Gastrocnemius medialis (tissue), 4 donors: Measurements from ENCODE around the gene DDX28.

Source experiments
- POLR2A ChIP-seq, 2 donors: fragments of 450-650 bp; IDR thresholded peaks; one replicate each; pipeline ENCODE4 v1.6.1; 2017; ENCODE audit warnings: antibody characterized with exemption in 2 of 2, mild to moderate bottlenecking in 2 of 2, moderate library complexity in 2 of 2
- TF ChIP-seq, protein P1 (sequence below), 5 experiments: fragments of 450-650 bp in 3 of 5; fragments of 200-600 bp in 2 of 5; sonication (generic) in 2 of 5; IDR thresholded peaks in 4 of 5; conservative IDR thresholded peaks in 1 of 5; 1 replicate in 4 of 5; 2 replicates in 1 of 5; pipeline ENCODE4 v1.5.1; 2016 to 2019; ENCODE audit warnings: antibody characterized with exemption in 5 of 5, mild to moderate bottlenecking in 3 of 5, moderate library complexity in 3 of 5

- TF ChIP-seq, protein P1, sequence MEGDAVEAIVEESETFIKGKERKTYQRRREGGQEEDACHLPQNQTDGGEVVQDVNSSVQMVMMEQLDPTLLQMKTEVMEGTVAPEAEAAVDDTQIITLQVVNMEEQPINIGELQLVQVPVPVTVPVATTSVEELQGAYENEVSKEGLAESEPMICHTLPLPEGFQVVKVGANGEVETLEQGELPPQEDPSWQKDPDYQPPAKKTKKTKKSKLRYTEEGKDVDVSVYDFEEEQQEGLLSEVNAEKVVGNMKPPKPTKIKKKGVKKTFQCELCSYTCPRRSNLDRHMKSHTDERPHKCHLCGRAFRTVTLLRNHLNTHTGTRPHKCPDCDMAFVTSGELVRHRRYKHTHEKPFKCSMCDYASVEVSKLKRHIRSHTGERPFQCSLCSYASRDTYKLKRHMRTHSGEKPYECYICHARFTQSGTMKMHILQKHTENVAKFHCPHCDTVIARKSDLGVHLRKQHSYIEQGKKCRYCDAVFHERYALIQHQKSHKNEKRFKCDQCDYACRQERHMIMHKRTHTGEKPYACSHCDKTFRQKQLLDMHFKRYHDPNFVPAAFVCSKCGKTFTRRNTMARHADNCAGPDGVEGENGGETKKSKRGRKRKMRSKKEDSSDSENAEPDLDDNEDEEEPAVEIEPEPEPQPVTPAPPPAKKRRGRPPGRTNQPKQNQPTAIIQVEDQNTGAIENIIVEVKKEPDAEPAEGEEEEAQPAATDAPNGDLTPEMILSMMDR (IDR thresholded peaks at IDR 0.05 in 4 of 5, conservative IDR thresholded peaks at IDR 0.05 in 1 of 5): no peak
- TF ChIP-seq POLR2A (IDR thresholded peaks at IDR 0.05): no peak
Measured at GRCh38 chr16:68031951-68032350, 8.9 kb upstream of the DDX28 start.
